ENCODE data around the gene SLC39A6. TPM values are rescaled to one million over a fixed set of nuclear protein-coding genes. Genes with fewer than 3 reads are reported as not detected.

SLC39A6 gene
- total RNA-seq, 1 experiment from 2014 or later, result 20.3 TPM

GRCh38 chr18:36131692-36132483 lies 2.7 kb upstream of the SLC39A6 start:
- Histone ChIP-seq H3K27ac (no peak overlapping the region), H3K79me2 (ENCODE audit: low read depth) (peaks cover 50% of the 10 kb centered on the region), H3K9me2 (ENCODE audit: insufficient read depth) (no peaks in the 10 kb centered on the region), H4K20me1 (ENCODE audit: insufficient read depth) (peaks cover 19% of the 10 kb centered on the region), H3K4me2 (peak overlapping the region; percentile 82; the same call in 1 of the 2 replicates), H2AFZ (no peak overlapping the region), H3K4me1 (replicated peaks; ENCODE audit: insufficient read depth) (peaks cover 9% of the 10 kb centered on the region; the same call in 1 of the 2 replicates), H3K9me3 (ENCODE audit: insufficient read depth, low read depth) (no peaks in the 10 kb centered on the region), H3K27me3 (ENCODE audit: insufficient read depth, low read depth) (no peaks in the 10 kb centered on the region), H3F3A (ENCODE audit: insufficient read depth, low read depth) (no peaks in the 10 kb centered on the region), H3K4me3 (no peak overlapping the region; the same call in 1 of the 2 replicates), H3K36me3 (ENCODE audit: low read depth) (peaks cover 7% of the 10 kb centered on the region; the same call in 1 of the 2 replicates)
- POLR2A ChIA-PET (ENCODE audit: unreplicated experiment), result no interaction called here
- CTCF ChIA-PET, result interaction anchor here (0.6 kb wide), 1 partner anchor 14 kb away, joined by 3 read pairs; no protein-coding TSS in a partner anchor
- BruUV-seq (replicated peaks), result no TSS peak
- DNase-seq, result no peak
- no peak for TF ChIP-seq EZH2 (IDR thresholded peaks at IDR 0.05; ENCODE audit: low read depth)
- no peak for TF ChIP-seq CTCF (conservative IDR thresholded peaks at IDR 0.05)
- intact Hi-C loops (cut with micrococcal nuclease; ENCODE audit: unreplicated experiment), result no loop called here

- Histone ChIP-seq H3K27me3 (ENCODE audit: insufficient read depth, low read depth) (no peaks in the 10 kb centered on the region), H3K4me2 (peak overlapping the region; percentile 82), H3F3A (ENCODE audit: insufficient read depth, low read depth) (no peaks in the 10 kb centered on the region), H3K9me2 (ENCODE audit: insufficient read depth) (no peaks in the 10 kb centered on the region), H3K36me3 (ENCODE audit: low read depth) (peaks cover 7% of the 10 kb centered on the region; the same call in 1 of the 2 replicates), H4K20me1 (ENCODE audit: insufficient read depth) (peaks cover 19% of the 10 kb centered on the region), H3K4me1 (replicated peaks; ENCODE audit: insufficient read depth) (peaks cover 9% of the 10 kb centered on the region; the same call in 1 of the 2 replicates), H3K79me2 (ENCODE audit: low read depth) (peaks cover 53% of the 10 kb centered on the region), H2AFZ (no peak overlapping the region), H3K4me3 (peak overlapping the region; percentile 82), H3K9me3 (ENCODE audit: insufficient read depth, low read depth) (no peaks in the 10 kb centered on the region), H3K27ac (no peak overlapping the region)
- ChIA-PET POLR2A (ENCODE audit: unreplicated experiment) (no interaction called here), CTCF (interaction anchor here (0.6 kb wide), 1 partner anchor 14 kb away, joined by 3 read pairs; no protein-coding TSS in a partner anchor)
- TF ChIP-seq CTCF (conservative IDR thresholded peaks at IDR 0.05) (no peak), EZH2 (IDR thresholded peaks at IDR 0.05; ENCODE audit: low read depth) (no peak)
- intact Hi-C loops (cut with micrococcal nuclease; ENCODE audit: unreplicated experiment), result no loop called here
- BruUV-seq (replicated peaks), result TSS peak; percentile 42
- DNase-seq, result no peak
Observed at GRCh38 chr18:36130883-36131653, 1.9 kb upstream of the SLC39A6 start.

- Histone ChIP-seq H4K20me1 (ENCODE audit: insufficient read depth) (peaks cover 19% of the 10 kb centered on the region), H3K9me3 (ENCODE audit: insufficient read depth, low read depth) (no peaks in the 10 kb centered on the region), H3K27me3 (ENCODE audit: insufficient read depth, low read depth) (no peaks in the 10 kb centered on the region), H3K4me1 (replicated peaks; ENCODE audit: insufficient read depth) (peaks cover 9% of the 10 kb centered on the region; the same call in 1 of the 2 replicates), H2AFZ (peak overlapping the region; percentile 98), H3F3A (ENCODE audit: insufficient read depth, low read depth) (no peaks in the 10 kb centered on the region), H3K36me3 (ENCODE audit: low read depth) (peaks cover 7% of the 10 kb centered on the region; the same call in 1 of the 2 replicates), H3K27ac (peak overlapping the region; percentile 93), H3K79me2 (ENCODE audit: low read depth) (peaks cover 53% of the 10 kb centered on the region), H3K9me2 (ENCODE audit: insufficient read depth) (no peaks in the 10 kb centered on the region), H3K4me3 (peak overlapping the region; percentile 82), H3K4me2 (peak overlapping the region; percentile 82)
- intact Hi-C loops (cut with micrococcal nuclease; ENCODE audit: unreplicated experiment), result no loop called here
- CTCF ChIA-PET, result no interaction called here
- no TSS peak for BruUV-seq (replicated peaks)
- no peak for TF ChIP-seq CTCF (conservative IDR thresholded peaks at IDR 0.05)
- TF ChIP-seq EZH2 (IDR thresholded peaks at IDR 0.05; ENCODE audit: low read depth), result no peak
- POLR2A ChIA-PET (ENCODE audit: unreplicated experiment), result no interaction called here
- DNase-seq, result no peak
Observed at GRCh38 chr18:36130039-36130831, 1.1 kb upstream of the SLC39A6 start.

Data from PC-9 (cell line).